NCI-H82 (cell line): ENCODE results near the gene ADAMTS17.

ENCODE experiments used
- DNase-seq: peaks from one replicate; lab custom pipeline; 2025; lab: John Stamatoyannopoulos, UW

The ADAMTS17 gene

DNA sequence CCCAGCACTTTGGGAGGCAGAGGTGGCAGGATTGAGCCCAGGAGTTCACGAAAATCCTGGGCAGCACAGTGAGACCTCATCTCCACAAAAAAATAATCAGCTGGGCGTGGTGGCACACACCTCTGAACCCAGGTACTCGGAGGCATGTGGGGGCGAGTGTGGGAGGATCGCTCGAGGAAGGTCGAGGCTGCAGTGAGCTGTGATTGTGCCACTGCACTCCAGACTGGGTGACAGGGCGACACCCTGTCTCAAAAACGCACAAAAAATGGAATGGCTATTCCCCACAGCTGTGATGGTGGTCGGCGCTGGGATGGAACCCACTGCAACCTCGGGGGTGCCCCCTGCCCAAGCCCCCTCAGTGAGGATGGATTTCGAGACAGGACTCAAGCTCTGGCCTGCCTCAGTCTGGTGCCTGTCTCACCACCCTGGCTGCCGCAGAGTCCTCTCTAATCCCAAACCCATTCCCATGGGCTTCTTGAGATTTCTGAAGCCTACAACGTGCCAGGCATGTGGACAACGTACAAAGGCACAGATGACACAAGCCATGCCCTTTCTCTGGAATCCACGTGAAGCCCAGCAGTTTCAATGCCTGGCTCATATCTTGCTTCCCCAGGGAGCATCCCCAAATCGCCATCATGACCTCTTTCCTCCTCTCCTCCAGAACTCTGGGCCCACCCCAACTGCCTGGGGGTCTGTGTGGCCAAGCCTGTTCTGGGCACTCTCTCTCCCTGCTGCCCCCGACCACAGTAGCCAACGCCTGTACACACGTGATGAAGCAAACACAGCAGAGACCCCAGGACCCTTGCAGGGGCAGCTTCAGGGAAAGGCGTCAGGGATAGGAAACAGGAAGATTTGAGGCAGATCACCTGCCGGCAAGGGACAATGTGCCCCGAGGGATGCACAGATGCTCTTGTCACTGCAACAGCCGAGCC lies 32.4 kb downstream of the ADAMTS17 start:
- DNase-seq, result no peak

DNA sequence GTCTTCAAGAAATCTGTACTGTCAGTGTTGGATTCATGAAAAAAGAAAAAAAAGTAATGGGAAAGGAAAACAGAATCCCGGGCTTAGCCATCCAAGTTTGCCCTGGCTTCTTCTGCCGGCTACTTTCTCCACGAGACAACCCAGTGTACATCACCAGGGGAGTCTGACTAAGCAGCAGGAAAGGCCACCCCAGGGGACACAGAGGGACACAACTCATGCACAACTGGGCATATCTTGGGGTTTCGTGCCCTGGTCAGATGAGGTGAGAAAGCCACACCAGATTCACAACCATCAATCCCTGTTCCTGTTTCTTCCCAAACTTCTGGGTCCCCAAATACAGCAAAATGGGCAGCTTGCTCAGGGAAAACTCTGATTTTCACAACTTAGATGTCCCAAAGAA lies 33.2 kb downstream of the ADAMTS17 start:
- DNase-seq, result no peak

DNA sequence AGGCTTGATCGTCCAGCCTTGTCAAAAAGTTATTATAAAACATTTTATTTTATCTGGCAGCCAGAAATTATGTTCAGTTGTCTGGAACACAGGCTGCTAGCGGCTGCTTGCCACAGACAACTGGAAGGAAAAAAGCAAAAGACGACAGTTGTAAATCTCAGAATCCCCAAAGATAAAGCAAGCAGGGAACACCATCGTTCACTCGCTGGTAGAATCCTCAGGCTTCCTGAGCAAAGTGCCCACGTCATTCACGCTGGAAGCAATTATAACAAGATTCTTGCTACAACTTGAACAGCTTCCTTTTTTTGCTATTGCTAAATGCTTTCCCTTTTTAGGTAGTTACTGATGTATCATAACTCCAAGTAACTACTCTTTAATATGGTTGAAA lies 33.6 kb downstream of the ADAMTS17 start:
- DNase-seq, result no peak

- DNase-seq, result no peak
Measured at GRCh38 chr15:100307241-100308212, 34.2 kb downstream of the ADAMTS17 start.

- no peak for DNase-seq
Measured at GRCh38 chr15:100306098-100306497, 35.7 kb downstream of the ADAMTS17 start.

GRCh38 chr15:100301910-100302431 lies 39.8 kb downstream of the ADAMTS17 start:
- no peak for DNase-seq

- no peak for DNase-seq
Measured at GRCh38 chr15:100298257-100298656, 43.5 kb downstream of the ADAMTS17 start.

GRCh38 chr15:100297812-100298211 lies 44.0 kb downstream of the ADAMTS17 start:
- DNase-seq, result no peak

GRCh38 chr15:100295939-100296565 lies 45.7 kb downstream of the ADAMTS17 start:
- no peak for DNase-seq

GRCh38 chr15:100292010-100292409 lies 49.8 kb downstream of the ADAMTS17 start:
- DNase-seq, result no peak

DNA sequence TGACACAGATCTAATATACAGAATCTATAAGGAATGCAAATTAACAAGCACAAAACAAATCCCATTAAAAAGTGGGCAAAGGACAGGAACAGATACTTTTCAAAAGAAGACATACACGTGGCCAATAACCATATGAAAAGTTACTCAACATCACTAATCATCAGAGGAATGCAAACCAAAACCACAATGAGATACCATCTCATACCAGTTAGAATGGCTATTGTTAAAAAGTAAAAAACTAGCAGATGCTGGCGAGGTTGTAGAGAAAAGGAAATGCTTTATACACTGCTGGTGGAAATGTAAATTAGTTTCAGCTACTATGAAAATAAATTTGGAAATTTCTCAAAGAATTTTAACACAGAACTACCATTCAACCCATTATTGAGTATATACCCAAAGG lies 50.7 kb downstream of the ADAMTS17 start:
- DNase-seq, result no peak

DNA sequence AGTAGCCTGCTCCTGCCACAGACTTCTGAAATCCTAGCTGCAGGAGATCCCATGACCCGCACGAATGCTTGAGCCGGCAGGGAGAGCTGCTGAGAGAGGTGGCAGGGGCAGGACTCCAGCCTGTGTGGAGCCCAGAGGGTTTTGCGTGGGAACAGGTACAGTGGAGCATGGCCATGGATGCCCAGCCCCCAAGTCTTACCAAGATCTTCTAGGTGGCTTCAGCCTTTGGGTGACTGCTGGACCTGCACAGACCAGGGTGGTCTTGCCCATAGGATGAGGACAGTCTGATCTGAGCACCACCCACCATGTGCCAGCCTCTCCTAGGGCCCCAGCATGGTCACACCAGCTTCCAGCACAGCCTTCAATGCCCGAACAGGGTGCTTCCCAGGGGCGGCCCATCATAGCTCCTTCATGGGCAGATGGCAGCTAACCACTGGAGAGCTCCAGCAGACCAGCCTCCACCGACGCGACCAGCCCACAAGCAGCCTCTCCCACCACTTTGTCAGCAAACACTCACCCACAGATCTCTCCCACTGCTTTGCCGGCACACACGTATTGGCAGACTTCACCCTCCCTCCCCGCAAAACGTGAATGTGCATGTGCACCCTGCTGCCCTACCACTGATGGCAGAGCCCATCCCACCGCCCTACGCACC lies 56.0 kb downstream of the ADAMTS17 start:
- DNase-seq, result no peak

GRCh38 chr15:100284701-100285100 lies 57.1 kb downstream of the ADAMTS17 start:
- DNase-seq, result no peak

DNA sequence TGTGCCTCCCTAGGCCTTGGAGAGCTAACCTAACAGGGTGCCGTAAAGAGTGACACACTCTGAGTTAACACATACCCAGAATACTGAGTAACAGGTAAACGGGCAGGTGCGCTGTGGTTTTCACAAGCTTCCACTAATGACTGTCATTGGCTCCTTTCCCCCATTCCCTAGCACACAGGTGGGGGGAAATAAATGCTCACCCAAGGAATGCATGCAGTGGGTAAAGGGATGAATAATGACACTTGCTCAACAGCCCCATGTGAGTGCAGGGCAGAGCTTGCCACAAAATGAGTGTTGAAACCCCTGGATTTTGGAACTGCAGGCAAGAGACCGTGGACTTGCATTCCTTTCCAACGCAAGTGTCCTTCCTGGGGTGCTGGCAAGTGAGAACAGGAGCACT lies 57.6 kb downstream of the ADAMTS17 start:
- DNase-seq, result no peak

GRCh38 chr15:100281096-100281917 lies 60.5 kb downstream of the ADAMTS17 start:
- DNase-seq, result no peak

DNA sequence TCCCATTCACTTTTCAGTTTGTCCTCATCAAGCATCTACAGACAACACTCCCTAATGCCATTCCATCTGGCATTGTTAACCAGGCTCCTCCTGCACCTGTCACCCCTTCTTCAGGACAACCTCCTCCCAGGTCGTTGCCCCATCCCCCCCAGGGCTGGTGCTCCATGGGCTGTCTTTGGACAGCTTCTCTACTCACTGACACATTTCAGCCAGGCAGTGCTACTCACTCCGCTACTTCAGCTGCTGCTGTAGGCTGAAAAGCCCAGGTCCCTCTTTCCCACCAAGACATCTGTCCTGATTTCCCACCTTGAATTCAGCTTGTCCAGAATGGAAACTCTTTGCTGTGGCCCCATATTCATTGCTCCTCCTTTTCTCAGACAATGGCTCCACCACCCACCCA lies 61.9 kb downstream of the ADAMTS17 start:
- DNase-seq, result no peak

DNA sequence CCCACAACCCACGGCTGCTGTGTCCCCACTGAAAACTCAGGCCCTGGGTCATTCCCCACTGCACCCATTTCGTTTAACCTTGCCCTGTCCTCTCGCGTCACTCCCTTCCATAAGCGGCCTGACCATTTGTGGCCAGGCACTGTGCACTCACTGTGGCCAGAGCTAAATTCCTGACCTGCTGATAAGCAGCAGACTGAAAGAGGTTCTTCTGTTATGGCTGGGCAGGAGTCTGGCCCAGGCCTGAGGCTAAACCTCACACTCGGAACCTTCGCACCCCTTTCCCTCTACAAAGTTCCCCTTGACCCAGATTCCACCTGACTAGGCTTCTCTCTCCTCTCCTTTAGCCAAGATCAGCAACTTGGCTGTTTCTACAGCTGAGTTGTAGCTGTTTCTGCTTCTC lies 62.3 kb downstream of the ADAMTS17 start:
- DNase-seq, result no peak

- no peak for DNase-seq
Measured at GRCh38 chr15:100278596-100279380, 63.0 kb downstream of the ADAMTS17 start.

GRCh38 chr15:100277087-100277855 lies 64.5 kb downstream of the ADAMTS17 start:
- DNase-seq, result no peak
